ENCODE results near the gene PXMP2.

GRCh38 chr12:132716356-132716755, 29.0 kb downstream of the PXMP2 start:
- no peak for TF ChIP-seq CTCF (IDR thresholded peaks at IDR 0.05)
- TF ChIP-seq POLR2A (IDR thresholded peaks at IDR 0.05), result no peak

All from thyroid gland (tissue), 4 donors.